ENCODE measurements around the gene TESK2. TPM values are rescaled to one million over a fixed set of nuclear protein-coding genes. Genes with fewer than 3 reads are reported as not detected.

Gene TESK2
- total and polyA plus RNA-seq, 7 donors: 4.3 to 9.2 (median 7.1) TPM

GRCh38 chr1:45346473-45346872 is 144.5 kb downstream of the TESK2 start:
- DNase-seq: no peak
- Histone ChIP-seq H3K9me3 (no peaks in the 10 kb centered on the region), H3K27me3 (no peaks in the 10 kb centered on the region), H3K4me3 (no peak overlapping the region), H3K27ac (no peak overlapping the region), H3K4me1 (peaks cover 0 to 34% (median 32%) of the 10 kb centered on the region in 4 donors), H3K36me3 (peaks cover 23 to 43% (median 30%) of the 10 kb centered on the region in 4 donors)
- WGBS, 2 donors: 91 to 94% methylated on average over 2 of the region's 2 CpGs
- TF ChIP-seq POLR2A (IDR thresholded peaks at IDR 0.05) (no peak), EP300 (IDR thresholded peaks at IDR 0.05) (no peak), CTCF (IDR thresholded peaks at IDR 0.05) (no peak), POLR2AphosphoS5 (IDR thresholded peaks at IDR 0.05) (no peak)
- intact Hi-C loops (cut with DNase I): no loop called here

DNA sequence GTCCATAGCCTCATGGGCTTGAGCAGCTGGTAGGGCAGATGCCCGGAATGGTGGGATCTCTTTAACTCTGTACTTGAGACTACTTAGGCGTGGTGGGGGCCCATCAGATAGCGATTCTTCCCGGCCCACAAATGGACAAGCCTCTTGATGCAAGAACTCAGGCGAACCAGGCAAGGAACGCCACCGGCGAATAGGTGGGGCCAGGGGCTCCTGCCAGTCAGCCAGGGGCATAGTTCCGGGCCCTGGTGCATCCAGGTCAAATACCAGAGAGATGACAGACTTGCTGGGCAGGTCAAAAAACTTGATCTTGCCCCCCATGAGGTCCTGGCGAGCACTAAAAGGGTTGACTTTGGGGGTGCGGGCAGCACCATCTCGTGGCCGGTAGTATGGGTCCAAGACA is 145.9 kb downstream of the TESK2 start:
- DNase-seq: no peak
- Histone ChIP-seq H3K9me3 (no peaks in the 10 kb centered on the region), H3K27me3 (no peaks in the 10 kb centered on the region), H3K27ac (no peak overlapping the region), H3K4me3 (no peak overlapping the region), H3K36me3 (peaks cover 23 to 43% (median 30%) of the 10 kb centered on the region in 4 donors), H3K4me1 (peaks cover 0 to 44% (median 43%) of the 10 kb centered on the region in 4 donors)
- TF ChIP-seq POLR2AphosphoS5 (IDR thresholded peaks at IDR 0.05): no peak
- TF ChIP-seq EP300 (IDR thresholded peaks at IDR 0.05): no peak
- no peak for TF ChIP-seq CTCF (IDR thresholded peaks at IDR 0.05)
- no peak for TF ChIP-seq POLR2A (IDR thresholded peaks at IDR 0.05)
- WGBS, 2 donors: 96 to 97% methylated on average over 13 of the region's 13 CpGs
- intact Hi-C loops (cut with DNase I): no loop called here

- Histone ChIP-seq H3K27me3 (no peaks in the 10 kb centered on the region), H3K27ac (no peak overlapping the region), H3K4me1 (peaks cover 0 to 43% (median 41%) of the 10 kb centered on the region in 4 donors), H3K36me3 (peaks cover 23 to 43% (median 30%) of the 10 kb centered on the region in 4 donors), H3K4me3 (no peak overlapping the region), H3K9me3 (no peaks in the 10 kb centered on the region)
- TF ChIP-seq POLR2A (IDR thresholded peaks at IDR 0.05) (no peak), EP300 (IDR thresholded peaks at IDR 0.05) (no peak), POLR2AphosphoS5 (IDR thresholded peaks at IDR 0.05) (no peak), CTCF (IDR thresholded peaks at IDR 0.05) (no peak)
- 97% methylated on average over 2 of the region's 2 CpGs for WGBS, 2 donors
- intact Hi-C loops (cut with DNase I): loop anchor here (5.0 kb wide), 1 partner anchor 148 kb away; the partner anchor contains the start of gene TESK2
- no peak for DNase-seq
Observed at GRCh38 chr1:45344499-45344898, 146.5 kb downstream of the TESK2 start.

DNA sequence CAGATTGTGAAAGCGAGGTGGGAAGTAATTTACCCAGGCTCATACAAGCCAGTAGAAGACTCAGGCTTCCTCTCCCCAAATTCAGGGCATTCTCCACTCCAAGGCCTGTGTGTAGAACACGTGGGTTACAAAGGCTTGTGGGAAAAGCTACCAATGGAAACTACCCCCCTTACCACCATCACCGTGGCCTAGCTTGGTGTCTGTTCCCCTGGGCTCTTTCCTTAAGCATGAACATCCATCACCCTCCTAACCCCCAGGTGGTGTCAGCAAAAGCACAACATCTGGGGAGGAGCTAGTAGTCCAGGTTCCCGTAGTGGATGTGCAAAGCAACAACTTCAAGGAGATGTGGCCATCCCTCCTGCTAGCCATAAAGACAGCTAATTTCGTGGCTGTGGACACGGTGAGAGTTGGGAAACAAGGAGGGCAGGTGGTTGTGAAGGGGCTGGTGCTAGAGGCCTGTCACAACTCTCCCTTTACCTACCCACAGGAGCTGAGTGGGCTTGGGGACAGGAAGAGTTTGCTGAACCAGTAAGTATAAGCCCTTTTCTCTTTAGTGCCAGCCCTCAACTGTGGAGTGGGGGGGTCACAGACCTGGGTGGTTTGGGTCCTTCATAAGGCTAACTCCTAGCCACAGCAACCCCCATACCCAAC is 150.0 kb downstream of the TESK2 start:
- Histone ChIP-seq H3K9me3 (no peaks in the 10 kb centered on the region), H3K4me1 (peaks cover 0 to 30% (median 28%) of the 10 kb centered on the region in 4 donors), H3K4me3 (peak overlapping the region; percentile 67 to 88 (median 76)), H3K27ac (peak overlapping the region; percentile 92 to 98 (median 96)), H3K36me3 (peaks cover 23 to 42% (median 30%) of the 10 kb centered on the region in 4 donors), H3K27me3 (no peaks in the 10 kb centered on the region)
- no peak for DNase-seq
- WGBS, 2 donors: 13 to 27% methylated on average over 6 of the region's 6 CpGs
- no peak for TF ChIP-seq POLR2AphosphoS5 (IDR thresholded peaks at IDR 0.05)
- TF ChIP-seq POLR2A (IDR thresholded peaks at IDR 0.05): no peak
- TF ChIP-seq CTCF (IDR thresholded peaks at IDR 0.05): no peak
- TF ChIP-seq EP300 (IDR thresholded peaks at IDR 0.05): no peak
- intact Hi-C loops (cut with DNase I): loop anchor here (1.0 to 5.0 kb wide), 3 partner anchors 37 to 328 kb away; partner anchors contain the start of genes TESK2 and UROD

Data from sigmoid colon (tissue), 7 donors.